Endometrial microvascular endothelial cells (primary cell): ENCODE measurements around the gene ZRANB1. TPM values are rescaled to one million over a fixed set of nuclear protein-coding genes. Genes with fewer than 3 reads are reported as not detected.
"Not testable (repeated sequence)": the region's sequence is repeated elsewhere in the genome, so short reads cannot be mapped to it uniquely, and the experiment has no call there.

Experiments used
- in situ Hi-C: cut with HindIII; loops from 2 replicates; pipeline ENCODE4 v1.10.0; 2017; ENCODE audit warnings: low sequenced_read_pairs, low pct_unique_long_range_greater_than_20kb; ENCODE audit errors: inconsistent ontology term
- total RNA-seq: library from RNA; depleted of rRNA; stranded (reverse); fragments of >200 nt; gene quantifications from one replicate; pipeline ENCODE4 v1.2.3, GENCODE V29; 2015; ENCODE audit errors: inconsistent ontology term

Gene ZRANB1
- 10.9 TPM for total RNA-seq

GRCh38 chr10:124941823-124942222 lies at the start of gene ZRANB1:
Gene ZRANB1 (plus strand): TSS chr10:124942123. CDS start chr10:124942494, 371 bp downstream.
- in situ Hi-C loops: no loop called here

- in situ Hi-C loops: no loop called here
Measured at GRCh38 chr10:124892905-124893304, 49.0 kb upstream of the ZRANB1 start.

DNA sequence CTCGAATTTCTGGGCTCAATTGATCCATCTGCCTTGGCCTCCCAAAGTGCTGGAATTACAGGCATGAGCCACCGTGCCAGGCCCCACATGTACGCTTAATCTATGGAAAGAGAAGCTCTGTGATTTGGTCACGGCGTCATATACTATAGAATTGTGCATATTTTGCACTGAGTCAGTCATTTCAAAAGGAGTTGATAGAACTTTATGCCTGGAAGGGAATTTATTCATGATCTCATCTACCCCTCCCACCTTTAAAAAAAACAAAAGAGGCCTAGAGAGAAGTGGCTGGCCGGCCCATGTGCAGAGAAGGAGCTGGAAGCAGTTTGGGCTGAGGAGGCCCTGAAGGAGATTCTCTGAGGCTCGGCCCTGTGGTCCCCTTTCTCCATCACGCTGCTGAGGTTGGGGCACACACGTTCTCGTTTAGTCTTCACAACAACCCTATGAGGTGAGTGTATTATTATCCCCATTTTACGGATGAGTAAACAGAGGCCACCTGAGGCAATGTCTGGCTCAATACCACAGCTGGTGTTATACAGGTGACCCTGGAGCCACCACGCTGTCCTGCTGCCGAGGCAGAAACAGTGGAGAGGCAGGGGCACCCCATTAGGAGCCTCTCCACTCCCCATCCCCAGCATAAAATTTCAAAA lies 47.2 kb upstream of the ZRANB1 start:
- in situ Hi-C loops: no loop called here

DNA sequence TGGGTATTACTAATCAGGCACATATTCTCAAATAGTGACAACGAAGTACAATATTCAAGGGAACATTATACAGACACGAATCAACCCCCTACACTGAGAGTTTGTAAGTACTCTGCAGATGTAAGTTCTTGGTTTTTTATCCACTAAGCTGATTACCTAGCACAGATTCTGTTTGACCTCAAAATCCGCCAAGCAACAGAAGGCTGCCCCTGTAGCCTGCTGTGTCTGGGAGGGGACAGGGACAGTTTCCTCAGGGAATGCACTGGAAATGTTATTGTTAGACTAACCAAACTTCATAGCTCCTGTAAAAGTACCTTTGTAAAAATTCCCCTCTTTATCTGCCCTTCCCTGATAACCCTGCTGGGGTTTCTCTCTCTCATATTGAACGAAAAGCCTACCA lies 45.2 kb upstream of the ZRANB1 start:
- in situ Hi-C loops: no loop called here

DNA sequence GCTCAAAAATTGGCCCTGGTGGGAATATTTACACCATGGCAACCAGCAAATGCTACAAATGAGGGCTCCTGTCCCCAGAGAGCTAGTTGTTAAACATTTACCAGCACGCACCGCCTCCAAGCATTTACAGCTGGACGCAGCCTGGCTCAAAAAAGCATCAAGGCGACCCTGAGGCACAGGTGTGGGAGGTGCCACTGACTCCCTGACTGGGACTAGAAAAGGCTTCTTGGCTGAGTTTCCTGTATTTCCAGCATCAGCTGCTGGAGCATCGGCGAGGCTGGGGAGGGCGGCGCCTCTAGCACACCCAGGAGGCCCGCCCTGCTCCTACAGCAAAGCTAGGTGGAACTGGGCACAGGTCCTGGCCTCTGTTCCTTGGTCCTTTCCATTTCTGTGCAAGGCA lies 43.5 kb upstream of the ZRANB1 start:
- in situ Hi-C loops: no loop called here

DNA sequence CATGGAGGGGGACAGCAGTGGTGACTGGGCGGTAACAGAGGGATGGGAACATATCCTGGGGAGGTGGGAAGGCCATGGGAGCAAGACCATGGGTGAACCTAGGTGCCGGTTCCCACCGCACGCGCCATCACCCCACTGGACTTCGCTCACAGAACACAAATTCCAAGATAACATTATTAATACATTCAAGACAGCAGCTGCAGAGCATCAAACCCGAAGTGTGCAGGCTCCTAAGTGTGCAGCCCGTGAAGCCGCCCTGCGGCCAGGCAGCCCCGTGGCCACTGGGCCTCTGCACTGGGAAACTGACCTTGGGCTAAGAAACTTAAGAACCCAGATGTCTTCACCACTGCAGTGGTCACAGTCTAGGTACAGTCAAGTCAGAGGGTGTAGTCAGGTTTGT lies 42.8 kb upstream of the ZRANB1 start:
- in situ Hi-C loops: no loop called here

GRCh38 chr10:124902462-124902861 lies 39.5 kb upstream of the ZRANB1 start:
- in situ Hi-C loops: no loop called here

DNA sequence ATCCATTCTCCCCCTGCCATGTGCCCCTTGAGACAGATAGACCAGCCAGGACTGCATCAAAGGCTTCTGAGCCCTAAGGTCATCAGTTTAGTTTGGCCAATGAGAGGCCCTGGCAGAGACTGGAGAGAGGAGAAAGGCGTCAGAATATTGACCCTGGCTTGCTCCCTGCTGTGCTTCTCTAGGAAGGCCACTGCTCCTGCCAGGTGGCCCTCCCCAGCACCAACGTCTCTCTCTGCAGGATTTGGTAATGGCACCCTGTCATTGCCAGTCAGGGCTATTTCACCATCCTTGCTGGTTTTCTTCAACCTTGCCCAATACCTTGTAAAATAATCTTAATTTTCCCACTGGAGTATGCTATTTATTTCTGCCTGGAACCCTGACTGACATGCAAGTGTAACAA lies 38.8 kb upstream of the ZRANB1 start:
- in situ Hi-C loops: no loop called here

DNA sequence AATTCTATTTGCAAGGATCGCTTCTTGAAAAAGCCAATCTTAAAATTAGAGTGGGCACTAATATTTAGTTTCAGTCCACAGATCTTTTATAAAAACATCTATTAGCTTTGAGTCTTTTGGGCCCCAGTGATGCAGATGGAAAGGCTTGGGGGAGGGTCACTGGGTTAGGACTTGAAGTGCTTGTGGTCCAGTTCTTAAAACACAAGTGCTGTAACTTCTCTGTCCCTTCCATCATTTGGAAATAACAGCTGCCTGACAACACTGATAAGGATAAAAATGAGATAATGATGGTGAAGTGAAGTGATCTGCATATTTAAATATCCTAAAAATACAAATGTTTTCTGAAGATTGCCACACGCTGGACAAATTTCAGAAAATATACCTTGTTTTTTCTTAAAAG lies 37.1 kb upstream of the ZRANB1 start:
- in situ Hi-C loops: no loop called here

GRCh38 chr10:124906551-124907001 lies 35.3 kb upstream of the ZRANB1 start:
- in situ Hi-C loops: no loop called here

DNA sequence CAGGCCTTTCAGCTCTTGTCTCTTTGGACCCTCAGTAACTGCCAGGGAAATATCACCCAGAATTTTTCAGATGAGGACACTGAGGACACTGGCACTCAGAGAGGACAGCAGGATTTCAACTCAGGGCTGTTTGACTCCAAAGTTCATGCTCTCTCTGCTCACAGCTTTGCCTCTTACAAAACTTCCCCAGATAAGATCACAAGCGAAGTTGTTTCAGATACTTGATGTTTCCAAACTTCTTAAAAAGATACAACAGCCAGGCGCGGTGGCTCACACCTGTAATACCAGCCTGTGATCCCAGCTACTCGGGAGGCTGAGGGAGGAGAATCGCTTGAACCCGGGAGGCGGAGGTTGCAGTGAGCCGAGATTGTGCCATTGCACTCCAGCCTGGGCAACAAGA lies 32.4 kb upstream of the ZRANB1 start:
- in situ Hi-C loops: no loop called here

DNA sequence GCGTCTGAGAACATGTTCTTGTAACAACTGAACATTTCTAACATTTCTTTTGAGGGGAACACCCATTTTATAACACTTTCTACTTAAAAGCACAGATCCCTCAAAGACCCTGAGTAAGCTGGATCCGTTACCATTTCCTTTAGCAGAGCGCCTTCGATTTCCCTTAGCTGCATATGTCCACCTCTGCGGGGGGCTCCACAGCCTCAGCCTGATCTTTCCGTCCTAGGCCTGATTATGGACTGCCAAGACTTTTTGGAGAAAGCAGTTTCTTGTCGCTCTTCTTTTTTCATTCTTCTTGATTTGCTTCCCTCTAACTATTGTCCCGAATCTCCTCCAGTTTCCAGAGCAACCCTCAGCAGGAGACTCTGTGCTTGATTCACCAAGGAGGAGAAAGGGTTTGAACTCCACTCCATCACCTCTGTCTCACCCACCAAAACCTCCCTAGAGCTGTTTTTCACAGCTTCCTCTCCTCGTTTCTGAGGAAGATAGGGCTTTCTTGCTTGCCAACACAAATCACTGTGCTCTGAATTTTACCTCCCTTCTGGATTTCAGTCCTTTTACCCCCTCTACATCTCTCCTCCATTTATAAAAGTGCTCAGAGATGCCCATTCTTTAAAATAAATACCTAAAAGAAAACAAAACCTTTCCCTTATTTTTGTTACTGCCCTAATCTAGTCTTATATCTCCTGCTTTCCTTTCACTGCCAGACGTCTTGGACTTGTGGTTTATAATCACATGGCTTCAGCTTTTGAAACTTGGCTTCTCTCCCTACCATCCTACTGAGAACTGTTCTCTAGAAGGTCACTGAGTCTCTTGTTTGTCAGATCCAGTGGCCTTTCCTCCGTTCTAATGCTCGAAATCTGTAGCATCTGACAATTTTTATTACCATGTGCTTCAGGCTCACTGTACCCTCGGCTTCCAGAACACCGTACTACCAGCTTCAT lies 30.5 kb upstream of the ZRANB1 start:
- in situ Hi-C loops: no loop called here

DNA sequence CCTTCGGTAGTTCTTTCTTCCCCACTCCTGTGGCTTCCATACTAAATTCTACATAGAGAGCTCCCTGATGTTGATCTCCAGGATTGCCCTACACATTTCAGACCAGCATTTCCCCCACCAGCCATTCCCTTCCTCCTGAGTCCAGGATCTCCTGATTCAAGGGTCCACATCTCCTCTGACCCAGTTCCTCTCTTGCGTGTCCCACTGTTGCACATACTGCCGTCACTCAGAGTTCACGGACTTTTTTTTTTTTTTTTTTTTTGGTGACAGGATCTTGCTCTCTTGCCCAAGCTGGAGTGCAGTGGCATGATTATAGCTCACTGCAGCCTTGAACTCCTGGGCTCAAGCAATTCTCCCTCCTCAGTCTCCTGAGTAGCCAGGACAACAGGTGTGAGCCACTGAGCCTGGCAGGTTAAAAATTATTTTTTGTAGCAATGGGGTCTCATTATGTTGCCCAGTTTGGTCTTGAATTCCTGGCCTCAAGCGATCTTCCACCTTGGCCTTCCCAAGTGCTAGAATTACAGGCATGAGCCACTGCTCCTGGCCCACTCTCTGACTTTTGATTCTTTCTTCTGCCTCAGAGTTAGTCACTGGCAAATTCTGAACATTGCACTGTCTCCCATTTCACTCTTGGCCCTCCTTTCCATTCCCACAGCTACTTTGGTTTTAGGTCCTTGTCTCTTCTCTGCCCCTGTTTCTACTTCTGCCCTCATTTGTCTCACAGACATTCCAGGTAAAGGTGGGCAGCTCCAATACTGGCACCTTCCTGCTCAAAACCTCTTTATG lies 29.6 kb upstream of the ZRANB1 start:
- in situ Hi-C loops: no loop called here

GRCh38 chr10:124913167-124913566 lies 28.8 kb upstream of the ZRANB1 start:
- in situ Hi-C loops: no loop called here

DNA sequence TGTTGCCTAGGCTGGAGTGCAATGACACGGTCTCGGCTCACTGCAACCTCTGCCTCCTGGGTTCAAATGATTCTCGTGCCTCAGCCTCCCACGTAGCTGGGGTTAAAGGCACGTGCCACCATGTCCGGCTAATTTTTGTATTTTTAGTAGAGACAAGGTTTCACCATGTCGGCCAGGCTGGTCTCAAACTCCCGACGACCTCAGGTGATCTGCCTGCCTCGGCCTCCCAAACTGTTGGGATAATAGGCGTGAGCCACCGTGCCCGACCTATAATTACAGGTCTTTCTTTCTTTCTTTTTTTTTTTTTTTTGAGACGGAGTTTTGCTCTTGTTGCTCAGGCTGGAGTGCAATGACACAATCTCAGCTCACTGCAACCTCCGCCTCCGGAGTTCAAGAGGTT lies 27.5 kb upstream of the ZRANB1 start:
- in situ Hi-C loops: not testable (repeated sequence)

GRCh38 chr10:124916098-124916584 lies 25.8 kb upstream of the ZRANB1 start:
- in situ Hi-C loops: no loop called here

DNA sequence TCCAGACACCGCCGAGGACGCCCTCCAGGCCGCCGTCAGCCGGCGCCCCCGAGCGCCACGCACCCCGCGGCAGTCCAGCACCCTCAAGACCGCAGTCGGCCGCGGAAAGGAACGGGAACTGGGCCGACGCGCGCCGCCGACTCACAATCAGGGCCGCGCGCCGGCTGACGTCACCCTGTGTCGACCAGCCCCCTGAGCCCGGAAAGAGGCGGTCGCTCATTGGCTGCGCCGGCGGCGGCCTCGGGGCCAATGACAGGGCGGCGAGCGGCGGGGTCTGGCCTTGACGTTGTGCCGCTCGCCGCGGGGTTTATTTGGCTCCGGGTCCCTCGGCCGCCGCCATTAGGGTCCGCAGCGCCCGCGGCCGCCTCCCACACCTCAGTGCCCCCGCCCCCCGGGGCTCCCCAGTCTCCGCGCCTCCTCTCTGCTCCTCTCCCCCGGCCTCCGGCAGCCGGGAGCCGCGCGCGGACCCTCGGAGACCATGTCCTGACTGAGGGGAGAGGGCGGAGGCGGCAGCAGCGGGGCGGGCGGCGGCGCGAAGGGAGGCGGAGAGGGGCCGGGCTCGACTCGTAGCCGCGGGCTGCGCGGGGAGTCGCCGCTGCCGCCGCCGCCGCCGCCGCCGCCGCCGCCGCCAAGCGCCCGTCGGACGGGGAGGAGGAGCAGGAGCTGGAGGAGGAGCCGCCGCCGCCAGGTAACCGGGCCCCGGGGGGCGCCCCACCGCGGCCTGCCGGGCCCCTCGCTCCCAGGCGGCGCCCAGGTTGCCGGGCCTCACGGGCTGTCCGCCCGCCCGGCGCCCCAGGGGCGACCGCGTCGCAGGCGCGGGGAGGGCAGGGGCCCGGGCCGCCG lies 25.1 kb upstream of the ZRANB1 start:
- in situ Hi-C loops: no loop called here

GRCh38 chr10:124917428-124918190 lies 24.3 kb upstream of the ZRANB1 start:
- in situ Hi-C loops: no loop called here
